Gastroesophageal sphincter (tissue), 4 donors: Measurements from ENCODE around the gene HPS4. TPM values are rescaled to one million over a fixed set of nuclear protein-coding genes. Genes with fewer than 3 reads are reported as not detected.

Experiments
- ATAC-seq: fragments of 150-250 bp; one replicate; pipeline ENCODE4 v1.9.1; 2016; ENCODE audit warnings: mild to moderate bottlenecking, moderate library complexity
- H3K27ac ChIP-seq, 4 donors: fragments of 200-600 bp; sonication (generic) in 3 of 4; 1 replicate in 3 of 4; 2 replicates in 1 of 4; pipeline ENCODE4 v1.5.1; 2016 to 2019
- H3K27me3 ChIP-seq: fragments of 200-600 bp; sonication (generic); one replicate; pipeline ENCODE4 v1.5.1; 2019
- H3K36me3 ChIP-seq, 2 donors: fragments of 200-600 bp; sonication (generic); one replicate each; pipeline ENCODE4 v1.5.1; 2019; ENCODE audit warnings: control low read depth in 1 of 2
- H3K4me1 ChIP-seq, 3 donors: fragments of 200-600 bp; sonication (generic); 1 replicate in 2 of 3; 2 replicates in 1 of 3; pipeline ENCODE4 v1.5.1; 2016 to 2019; ENCODE audit warnings: control low read depth in 2 of 3
- H3K4me3 ChIP-seq, 2 donors: fragments of 200-600 bp; sonication (generic); one replicate each; pipeline ENCODE4 v1.5.1; 2019; ENCODE audit warnings: mild to moderate bottlenecking in 1 of 2, moderate library complexity in 1 of 2
- H3K9me3 ChIP-seq, 3 donors: fragments of 200-600 bp; sonication (generic); one replicate each; pipeline ENCODE4 v1.5.1; 2017 to 2019; ENCODE audit warnings: control low read depth in 2 of 3
- CTCF ChIP-seq, 4 experiments: fragments of 200-600 bp in 2 of 4; fragments of 450-650 bp in 2 of 4; sonication (generic) in 1 of 4; IDR thresholded peaks; one replicate each; pipeline ENCODE4 v1.5.1; 2017 to 2019; ENCODE audit warnings: antibody characterized with exemption in 4 of 4, mild to moderate bottlenecking in 2 of 4, moderate library complexity in 2 of 4
- EP300 ChIP-seq: sonication (generic); formaldehyde crosslinking; IDR thresholded peaks from one replicate; pipeline ENCODE4 v1.6.1; 2017; ENCODE audit warnings: antibody characterized with exemption, mild to moderate bottlenecking
- POLR2A ChIP-seq, 2 donors: fragments of 450-650 bp; IDR thresholded peaks; one replicate each; pipeline ENCODE4 v1.6.1; 2017; ENCODE audit warnings: antibody characterized with exemption in 2 of 2, mild to moderate bottlenecking in 2 of 2, moderate library complexity in 1 of 2
- POLR2AphosphoS5 ChIP-seq: sonication (generic); formaldehyde crosslinking; IDR thresholded peaks from one replicate; pipeline ENCODE4 v1.6.1; 2017; ENCODE audit warnings: antibody characterized with exemption
- WGBS, 2 donors: methylation state at CpG; one replicate each; pipeline ENCODE4 v1.1.5; 2018; ENCODE audit warnings: low coverage in 1 of 2; 5-methylcytosine and 5-hydroxymethylcytosine counted together
- total RNA-seq, 4 donors: library from RNA; depleted of rRNA; stranded (reverse); fragments of >200 nt; gene quantifications; one replicate each; pipeline ENCODE4 v1.1.0, GENCODE V29; 2016

Gene HPS4
- total RNA-seq, 4 donors from 2014 or later = 11.2 to 34.7 (median 20.3) TPM

- Histone ChIP-seq H3K27me3 (no peaks in the 10 kb centered on the region), H3K4me3 (no peak overlapping the region), H3K9me3 (no peaks in the 10 kb centered on the region), H3K36me3 (peaks cover 0 to 45% of the 10 kb centered on the region in 2 donors), H3K27ac (no peak overlapping the region), H3K4me1 (peaks cover 13 to 73% (median 39%) of the 10 kb centered on the region in 3 donors)
- no peak for TF ChIP-seq POLR2AphosphoS5
- no peak for TF ChIP-seq POLR2A (IDR thresholded peaks at IDR 0.05)
- no peak for TF ChIP-seq CTCF (IDR thresholded peaks at IDR 0.05)
- TF ChIP-seq EP300 = no peak
- ATAC-seq = no peak
- WGBS, 2 donors = 44 to 87% methylated on average over 3 to 5 of the region's 5 CpGs
Measured at GRCh38 chr22:26482161-26482560, 1.4 kb downstream of the HPS4 start.

DNA sequence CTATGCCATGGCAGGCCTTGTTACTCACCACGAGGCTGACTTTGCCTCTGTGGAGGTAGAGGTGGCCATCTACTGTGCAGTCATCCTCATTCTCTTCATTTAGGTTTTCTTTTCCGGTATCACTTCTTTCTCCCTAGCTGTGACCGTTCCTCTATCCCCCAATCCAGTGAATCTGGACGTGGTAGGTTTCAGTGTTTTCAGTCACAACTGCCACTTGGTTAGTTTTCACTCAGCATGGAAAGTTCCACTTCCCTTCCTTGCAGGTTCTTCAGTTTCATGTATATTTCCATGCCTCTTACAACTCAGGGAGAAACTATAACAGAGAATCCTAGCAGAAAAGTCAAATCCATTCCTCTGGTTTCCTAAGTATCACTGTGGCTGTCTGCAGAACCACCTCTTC is 1.9 kb downstream of the HPS4 start:
- no peak for ATAC-seq

DNA sequence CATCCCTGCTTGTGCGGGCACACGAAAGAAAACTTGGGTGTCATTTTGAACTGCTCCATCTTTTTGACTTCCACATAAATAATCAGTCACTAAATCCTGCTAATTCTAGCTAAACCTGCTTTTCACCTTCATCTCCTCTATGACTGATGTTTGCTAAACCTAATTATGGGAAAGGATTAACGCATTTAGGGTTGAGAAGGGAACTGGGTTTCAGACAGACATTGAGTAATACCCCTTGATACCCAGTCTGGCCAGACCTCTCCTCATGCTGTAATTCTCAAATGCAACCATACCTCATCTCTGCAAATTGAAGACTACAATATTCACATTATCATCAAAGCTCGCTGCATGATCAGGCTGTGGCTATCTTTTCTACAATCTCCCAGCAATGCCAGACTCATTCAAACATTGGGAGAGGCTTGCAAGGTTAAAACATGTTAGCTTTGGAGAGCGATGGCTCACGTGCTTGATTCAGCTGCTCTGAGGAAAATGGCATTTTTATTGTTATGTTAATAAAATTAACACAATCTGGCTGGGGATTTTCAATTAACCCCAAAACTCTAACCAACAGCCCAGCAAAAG is 2.4 kb downstream of the HPS4 start:
- H3K4me3 ChIP-seq = no peak overlapping the region
- peaks cover 13 to 69% (median 39%) of the 10 kb centered on the region in 3 donors for H3K4me1 ChIP-seq
- no peak for ATAC-seq
- H3K27me3 ChIP-seq = no peaks in the 10 kb centered on the region
- H3K36me3 ChIP-seq = peaks cover 0 to 52% of the 10 kb centered on the region in 2 donors
- 65 to 89% methylated on average over 4 to 6 of the region's 6 CpGs for WGBS, 2 donors
- H3K9me3 ChIP-seq = no peaks in the 10 kb centered on the region
- H3K27ac ChIP-seq = no peak overlapping the region
- TF ChIP-seq POLR2AphosphoS5 = no peak
- no peak for TF ChIP-seq CTCF (IDR thresholded peaks at IDR 0.05)
- TF ChIP-seq POLR2A (IDR thresholded peaks at IDR 0.05) = no peak
- no peak for TF ChIP-seq EP300

More for the DNA sequence above, 1.9 kb downstream of the HPS4 start:
- TF ChIP-seq EP300 (no peak), POLR2A (IDR thresholded peaks at IDR 0.05) (no peak), CTCF (IDR thresholded peaks at IDR 0.05) (no peak), POLR2AphosphoS5 (no peak)
- WGBS, 2 donors = 79 to 81% methylated on average over 4 of the region's 4 CpGs
- H3K9me3 ChIP-seq = no peaks in the 10 kb centered on the region
- H3K36me3 ChIP-seq = peaks cover 0 to 47% of the 10 kb centered on the region in 2 donors
- no peak overlapping the region for H3K4me3 ChIP-seq
- peaks cover 13 to 73% (median 39%) of the 10 kb centered on the region in 3 donors for H3K4me1 ChIP-seq
- H3K27ac ChIP-seq = no peak overlapping the region
- no peaks in the 10 kb centered on the region for H3K27me3 ChIP-seq

- Histone ChIP-seq H3K4me3 (no peak overlapping the region), H3K27me3 (no peaks in the 10 kb centered on the region), H3K9me3 (no peaks in the 10 kb centered on the region), H3K27ac (no peak overlapping the region), H3K4me1 (peaks cover 13 to 63% (median 36%) of the 10 kb centered on the region in 3 donors), H3K36me3 (peaks cover 0 to 55% of the 10 kb centered on the region in 2 donors)
- TF ChIP-seq CTCF (IDR thresholded peaks at IDR 0.05) = no peak
- TF ChIP-seq POLR2AphosphoS5 = no peak
- TF ChIP-seq EP300 = no peak
- no peak for TF ChIP-seq POLR2A (IDR thresholded peaks at IDR 0.05)
- ATAC-seq = no peak
- WGBS, 2 donors = no CpG with 5 or more reads among the region's 2 CpGs
Measured at GRCh38 chr22:26480611-26480932, 3.0 kb downstream of the HPS4 start.
